H1 (cell line): ENCODE measurements around the gene FCGR3B.
"Not testable (repeated sequence)": the region's sequence is repeated elsewhere in the genome, so short reads cannot be mapped to it uniquely, and the experiment has no call there.

ENCODE experiments used
- CHD2 ChIP-seq: IDR thresholded peaks from 2 replicates; pipeline ENCODE4 v1.6.1; 2012; ENCODE audit warnings: low read length, improper control_type of control experiment
- EP300 ChIP-seq, 2 experiments: IDR thresholded peaks; 1 replicate in 1 of 2; 2 replicates in 1 of 2; pipeline ENCODE4 v1.6.1; 2011 to 2012; ENCODE audit warnings: low read depth in 2 of 2, low read length in 2 of 2, mild to moderate bottlenecking in 2 of 2, borderline replicate concordance in 1 of 2, inconsistent platforms in 1 of 2, moderate library complexity in 1 of 2
- EZH2 ChIP-seq: fragments of 200-600 bp; sonication (generic); IDR thresholded peaks from 2 replicates; pipeline ENCODE4 v1.7.1; 2012; ENCODE audit warnings: low read depth, mild to moderate bottlenecking, moderate library complexity, low read length, inconsistent platforms; ENCODE audit not compliant: severe bottlenecking
- POLR2A ChIP-seq, 2 experiments: IDR thresholded peaks; 1 replicate in 1 of 2; 2 replicates in 1 of 2; pipeline ENCODE4 v1.6.1; 2011; ENCODE audit warnings: low read depth in 2 of 2, low read length in 2 of 2, mild to moderate bottlenecking in 2 of 2; ENCODE audit errors: control extremely low read depth in 1 of 2
- RFX5 ChIP-seq: IDR thresholded peaks from 2 replicates; pipeline ENCODE4 v1.6.1; 2011; ENCODE audit warnings: low read depth, low read length, improper control_type of control experiment, borderline replicate concordance
- RNF2 ChIP-seq: fragments of 200-900, 300-1000 bp; sonication (generic); IDR thresholded peaks from 2 replicates; pipeline ENCODE4 v1.7.1; 2016; ENCODE audit warnings: borderline replicate concordance, low read depth, mild to moderate bottlenecking, antibody characterized with exemption, low read length; ENCODE audit not compliant: poor library complexity, severe bottlenecking; ENCODE audit errors: missing control alignments
- SP1 ChIP-seq: IDR thresholded peaks from 2 replicates; pipeline ENCODE4 v1.6.1; 2011; ENCODE audit warnings: low read depth, low read length
- SRF ChIP-seq: IDR thresholded peaks from 2 replicates; pipeline ENCODE4 v1.6.1; 2011; ENCODE audit warnings: mild to moderate bottlenecking, low read depth, low read length, moderate library complexity
- TAF1 ChIP-seq: IDR thresholded peaks from 2 replicates; pipeline ENCODE4 v1.6.1; 2011; ENCODE audit warnings: mild to moderate bottlenecking, low read depth, low read length
- TF ChIP-seq, protein P1 (sequence below), 3 experiments: IDR thresholded peaks; 1 replicate in 2 of 3; 2 replicates in 1 of 3; pipeline versions ENCODE4 v1.5.1 to v1.6.1; 2011; ENCODE audit warnings: low read length in 3 of 3, mild to moderate bottlenecking in 3 of 3, inconsistent platforms in 2 of 3, low read depth in 1 of 3, moderate library complexity in 1 of 3; ENCODE audit not compliant: insufficient read depth in 1 of 3; ENCODE audit errors: control extremely low read depth in 1 of 3

DNA sequence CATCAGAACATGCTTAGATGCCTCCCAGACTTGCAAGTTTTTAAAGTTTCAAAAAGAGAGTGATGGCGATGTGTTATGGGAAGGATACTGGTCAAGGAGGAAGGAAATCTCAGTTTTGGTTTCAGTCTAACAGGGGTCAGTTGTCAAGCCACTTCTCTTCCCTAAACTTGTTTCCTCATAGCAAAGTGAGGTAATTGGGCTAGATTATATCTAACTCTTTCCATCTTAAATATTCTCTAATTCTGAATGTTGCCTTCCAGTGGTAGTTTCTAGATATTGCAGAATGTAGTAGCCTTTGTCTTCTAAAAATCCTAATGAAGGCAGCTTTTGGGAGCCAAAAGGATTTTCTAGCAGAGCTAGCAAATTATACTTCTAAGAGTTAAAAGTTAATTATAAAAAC is 11.7 kb upstream of the FCGR3B start:
- TF ChIP-seq, protein P1, sequence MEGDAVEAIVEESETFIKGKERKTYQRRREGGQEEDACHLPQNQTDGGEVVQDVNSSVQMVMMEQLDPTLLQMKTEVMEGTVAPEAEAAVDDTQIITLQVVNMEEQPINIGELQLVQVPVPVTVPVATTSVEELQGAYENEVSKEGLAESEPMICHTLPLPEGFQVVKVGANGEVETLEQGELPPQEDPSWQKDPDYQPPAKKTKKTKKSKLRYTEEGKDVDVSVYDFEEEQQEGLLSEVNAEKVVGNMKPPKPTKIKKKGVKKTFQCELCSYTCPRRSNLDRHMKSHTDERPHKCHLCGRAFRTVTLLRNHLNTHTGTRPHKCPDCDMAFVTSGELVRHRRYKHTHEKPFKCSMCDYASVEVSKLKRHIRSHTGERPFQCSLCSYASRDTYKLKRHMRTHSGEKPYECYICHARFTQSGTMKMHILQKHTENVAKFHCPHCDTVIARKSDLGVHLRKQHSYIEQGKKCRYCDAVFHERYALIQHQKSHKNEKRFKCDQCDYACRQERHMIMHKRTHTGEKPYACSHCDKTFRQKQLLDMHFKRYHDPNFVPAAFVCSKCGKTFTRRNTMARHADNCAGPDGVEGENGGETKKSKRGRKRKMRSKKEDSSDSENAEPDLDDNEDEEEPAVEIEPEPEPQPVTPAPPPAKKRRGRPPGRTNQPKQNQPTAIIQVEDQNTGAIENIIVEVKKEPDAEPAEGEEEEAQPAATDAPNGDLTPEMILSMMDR (IDR thresholded peaks at IDR 0.05; ENCODE audit: control extremely low read depth in 1 of 3, insufficient read depth in 1 of 3, low read depth in 1 of 3, low read length in 3 of 3) = not testable (repeated sequence)
- not testable (repeated sequence) for TF ChIP-seq TAF1; POLR2A (IDR thresholded peaks at IDR 0.05; ENCODE audit: control extremely low read depth in 1 of 2, low read depth in 2 of 2, low read length in 2 of 2); RNF2; EZH2; SRF; EP300 (IDR thresholded peaks at IDR 0.05; ENCODE audit: borderline replicate concordance in 1 of 2, low read depth in 2 of 2, low read length in 2 of 2); CHD2; RFX5; SP1
